GM06990 (cell line): Measurements from ENCODE around the gene SLC26A9.

Source experiments
- DNase-seq: peaks from one replicate; pipeline ENCODE4 v3.0.0-alpha.2; 2011; ENCODE audit not compliant: insufficient read length; ENCODE audit errors: extremely low read depth
- H3K27me3 ChIP-seq: replicated peaks from 2 replicates; pipeline ENCODE4 v1.6.0; 2011; ENCODE audit warnings: low read length; ENCODE audit not compliant: control insufficient read depth, insufficient read depth
- H3K36me3 ChIP-seq: 2 replicates; pipeline ENCODE4 v1.5.1; 2011; ENCODE audit warnings: low read length; ENCODE audit not compliant: control insufficient read depth, insufficient read depth
- H3K4me3 ChIP-seq: replicated peaks from 2 replicates; pipeline ENCODE4 v1.5.1; 2011; ENCODE audit warnings: low read depth, mild to moderate bottlenecking, control low read depth, low read length
- CTCF ChIP-seq: IDR thresholded peaks from 2 replicates; pipeline ENCODE4 v1.5.1; 2011; ENCODE audit warnings: low read length, control low read depth, mild to moderate bottlenecking, inconsistent platforms; ENCODE audit not compliant: insufficient read depth, poor library complexity, severe bottlenecking

Gene SLC26A9

GRCh38 chr1:205972081-205972480, 28.8 kb upstream of the SLC26A9 start:
- H3K36me3 ChIP-seq, result no peaks in the 10 kb centered on the region
- H3K4me3 ChIP-seq, result no peak overlapping the region
- no peaks in the 10 kb centered on the region for H3K27me3 ChIP-seq
- no peak for DNase-seq
- no peak for TF ChIP-seq CTCF

GRCh38 chr1:205971082-205971481, 27.8 kb upstream of the SLC26A9 start:
- no peak for DNase-seq
- Histone ChIP-seq H3K27me3 (no peaks in the 10 kb centered on the region), H3K4me3 (no peak overlapping the region), H3K36me3 (no peaks in the 10 kb centered on the region)
- TF ChIP-seq CTCF, result no peak

GRCh38 chr1:205970486-205970885, 27.2 kb upstream of the SLC26A9 start:
- no peaks in the 10 kb centered on the region for H3K36me3 ChIP-seq
- H3K27me3 ChIP-seq, result no peaks in the 10 kb centered on the region
- H3K4me3 ChIP-seq, result no peak overlapping the region
- DNase-seq, result no peak
- no peak for TF ChIP-seq CTCF

- Histone ChIP-seq H3K27me3 (no peaks in the 10 kb centered on the region), H3K36me3 (no peaks in the 10 kb centered on the region), H3K4me3 (no peak overlapping the region)
- no peak for TF ChIP-seq CTCF
- no peak for DNase-seq
Observed at GRCh38 chr1:205969229-205969628, 26.0 kb upstream of the SLC26A9 start.

GRCh38 chr1:205967554-205968335, 24.5 kb upstream of the SLC26A9 start:
- DNase-seq, result no peak
- Histone ChIP-seq H3K36me3 (no peaks in the 10 kb centered on the region), H3K4me3 (no peak overlapping the region), H3K27me3 (no peaks in the 10 kb centered on the region)
- no peak for TF ChIP-seq CTCF
